Breast epithelium (tissue), 4 donors: ENCODE results near the gene MAOB. TPM values are rescaled to one million over a fixed set of nuclear protein-coding genes. Genes with fewer than 3 reads are reported as not detected.

ENCODE experiments used
- DNase-seq, 2 donors: peaks; one replicate each; pipeline ENCODE4 v3.0.0-alpha.2; 2019; ENCODE audit warnings: low spot score in 2 of 2
- H3K27ac ChIP-seq, 2 donors: fragments of 200-600 bp; sonication (generic) in 1 of 2; one replicate each; pipeline ENCODE4 v1.5.1; 2016 to 2019; ENCODE audit warnings: mild to moderate bottlenecking in 1 of 2
- H3K27me3 ChIP-seq, 2 donors: fragments of 200-600 bp; sonication (generic) in 1 of 2; one replicate each; pipeline versions ENCODE4 v1.5.1 to v1.6.0; 2017 to 2019; ENCODE audit warnings: control low read depth in 1 of 2, mild to moderate bottlenecking in 1 of 2
- H3K36me3 ChIP-seq: fragments of 200-600 bp; one replicate; pipeline ENCODE4 v1.5.1; 2019
- H3K4me1 ChIP-seq, 2 donors: fragments of 200-600 bp; sonication (generic); one replicate each; pipeline ENCODE4 v1.5.1; 2016 to 2019; ENCODE audit warnings: control low read depth in 1 of 2
- H3K4me3 ChIP-seq, 3 donors: fragments of 200-600 bp; sonication (generic); 1 replicate in 2 of 3; 2 replicates in 1 of 3; pipeline ENCODE4 v1.5.1; 2016 to 2019; ENCODE audit warnings: mild to moderate bottlenecking in 3 of 3, moderate library complexity in 2 of 3
- H3K9me3 ChIP-seq, 2 donors: fragments of 200-600 bp; sonication (generic) in 1 of 2; one replicate each; pipeline ENCODE4 v1.5.1; 2016 to 2019; ENCODE audit warnings: control low read depth in 1 of 2
- POLR2A ChIP-seq: fragments of 450-650 bp; IDR thresholded peaks from one replicate; pipeline ENCODE4 v1.6.1; 2016; ENCODE audit warnings: antibody characterized with exemption, mild to moderate bottlenecking, moderate library complexity
- POLR2AphosphoS5 ChIP-seq, 3 donors: sonication (generic); formaldehyde crosslinking; IDR thresholded peaks; one replicate each; pipeline ENCODE4 v1.6.1; 2017; ENCODE audit warnings: antibody characterized with exemption in 3 of 3
- intact Hi-C: fragments of 100-400 bp; cut with DNase I; formaldehyde crosslinking; loops from one replicate; pipeline ENCODE4 v1.15.1; 2023; ENCODE audit warnings: low total_unique reads
- total RNA-seq, 3 donors: library from RNA; depleted of rRNA; stranded (reverse); fragments of >200 nt; gene quantifications; one replicate each; pipeline ENCODE4 v1.1.0, GENCODE V29; 2016
- TF ChIP-seq, protein P1 (sequence below), 3 donors: fragments of 450-650 bp; IDR thresholded peaks; one replicate each; pipeline ENCODE4 v1.5.1; 2016 to 2017; ENCODE audit warnings: antibody characterized with exemption in 3 of 3, mild to moderate bottlenecking in 3 of 3, moderate library complexity in 3 of 3

MAOB gene
- total RNA-seq, 3 donors from 2014 or later: 42.0 to 46.0 (median 43.7) TPM

- DNase-seq: no peak
- H3K4me1 ChIP-seq: no peaks in the 10 kb centered on the region
- intact Hi-C loops: no loop called here
- H3K9me3 ChIP-seq: no peaks in the 10 kb centered on the region
- no peak overlapping the region for H3K27ac ChIP-seq
- H3K27me3 ChIP-seq: peaks cover 0 to 32% of the 10 kb centered on the region in 2 donors
- H3K4me3 ChIP-seq: no peak overlapping the region
- no peaks in the 10 kb centered on the region for H3K36me3 ChIP-seq
- TF ChIP-seq, protein P1, sequence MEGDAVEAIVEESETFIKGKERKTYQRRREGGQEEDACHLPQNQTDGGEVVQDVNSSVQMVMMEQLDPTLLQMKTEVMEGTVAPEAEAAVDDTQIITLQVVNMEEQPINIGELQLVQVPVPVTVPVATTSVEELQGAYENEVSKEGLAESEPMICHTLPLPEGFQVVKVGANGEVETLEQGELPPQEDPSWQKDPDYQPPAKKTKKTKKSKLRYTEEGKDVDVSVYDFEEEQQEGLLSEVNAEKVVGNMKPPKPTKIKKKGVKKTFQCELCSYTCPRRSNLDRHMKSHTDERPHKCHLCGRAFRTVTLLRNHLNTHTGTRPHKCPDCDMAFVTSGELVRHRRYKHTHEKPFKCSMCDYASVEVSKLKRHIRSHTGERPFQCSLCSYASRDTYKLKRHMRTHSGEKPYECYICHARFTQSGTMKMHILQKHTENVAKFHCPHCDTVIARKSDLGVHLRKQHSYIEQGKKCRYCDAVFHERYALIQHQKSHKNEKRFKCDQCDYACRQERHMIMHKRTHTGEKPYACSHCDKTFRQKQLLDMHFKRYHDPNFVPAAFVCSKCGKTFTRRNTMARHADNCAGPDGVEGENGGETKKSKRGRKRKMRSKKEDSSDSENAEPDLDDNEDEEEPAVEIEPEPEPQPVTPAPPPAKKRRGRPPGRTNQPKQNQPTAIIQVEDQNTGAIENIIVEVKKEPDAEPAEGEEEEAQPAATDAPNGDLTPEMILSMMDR (IDR thresholded peaks at IDR 0.05): no peak
- peak in 1 of 3 donors; percentile 30 for TF ChIP-seq POLR2AphosphoS5 (IDR thresholded peaks at IDR 0.05)
- TF ChIP-seq POLR2A: no peak
These were observed 60.2 kb downstream of the MAOB start for GRCh38 chrX:43822014-43822413.

- no peak for DNase-seq
These were observed 64.8 kb downstream of the MAOB start for GRCh38 chrX:43817444-43817843.

DNA sequence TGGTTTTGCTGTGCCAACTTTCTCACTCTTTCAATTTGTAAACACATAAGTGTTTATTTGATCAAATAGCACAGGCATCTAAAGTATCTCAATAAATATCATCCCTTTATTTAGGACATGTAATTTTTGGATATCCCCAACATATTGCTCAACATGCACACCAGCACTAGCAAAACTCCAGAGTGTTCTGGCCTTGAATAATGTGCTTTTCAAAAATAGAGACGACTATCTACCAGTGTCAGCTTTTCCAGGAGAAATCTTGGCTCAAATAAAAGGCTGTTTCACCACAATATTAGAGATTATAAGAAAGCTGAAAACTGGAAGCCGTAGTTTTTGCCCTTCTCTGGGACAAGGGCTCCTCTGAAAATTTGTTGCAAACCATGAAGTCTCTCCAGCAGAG, 67.0 kb downstream of the MAOB start:
- no peaks in the 10 kb centered on the region for H3K9me3 ChIP-seq
- DNase-seq: no peak
- H3K27ac ChIP-seq: no peak overlapping the region
- intact Hi-C loops: no loop called here
- TF ChIP-seq, protein P1 (IDR thresholded peaks at IDR 0.05): no peak
- TF ChIP-seq POLR2AphosphoS5 (IDR thresholded peaks at IDR 0.05): no peak
- no peak for TF ChIP-seq POLR2A
- H3K36me3 ChIP-seq: no peaks in the 10 kb centered on the region
- no peaks in the 10 kb centered on the region for H3K4me1 ChIP-seq
- peaks cover 0 to 34% of the 10 kb centered on the region in 2 donors for H3K27me3 ChIP-seq
- H3K4me3 ChIP-seq: no peak overlapping the region

More at GRCh38 chrX:43817444-43817843, 64.8 kb downstream of the MAOB start:
- Histone ChIP-seq H3K27me3 (peaks cover 0 to 35% of the 10 kb centered on the region in 2 donors), H3K4me1 (no peaks in the 10 kb centered on the region), H3K9me3 (no peaks in the 10 kb centered on the region), H3K4me3 (no peak overlapping the region), H3K27ac (no peak overlapping the region), H3K36me3 (no peaks in the 10 kb centered on the region)
- TF ChIP-seq POLR2A (no peak), POLR2AphosphoS5 (IDR thresholded peaks at IDR 0.05) (no peak)
- TF ChIP-seq, protein P1 (IDR thresholded peaks at IDR 0.05): no peak
- intact Hi-C loops: no loop called here

DNA sequence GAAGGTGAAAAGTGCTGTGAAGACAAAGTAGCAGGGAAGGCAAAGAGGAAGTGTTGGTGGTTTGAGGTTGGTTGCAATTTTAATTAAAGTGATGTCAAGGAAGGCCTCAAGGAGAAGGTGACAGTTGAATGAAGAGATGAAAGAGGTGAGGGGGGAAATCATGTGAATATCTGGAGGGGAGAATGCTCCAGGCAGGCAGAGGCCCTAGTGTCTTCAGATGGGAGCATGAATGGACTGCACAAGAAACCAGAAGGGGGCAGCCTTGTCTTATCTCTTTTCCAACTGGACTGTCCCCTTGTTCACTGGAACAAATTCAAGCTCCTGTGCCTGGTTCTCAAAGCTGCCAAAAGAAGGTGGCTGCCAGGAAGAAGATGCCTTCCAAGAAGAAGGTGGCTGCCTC, 68.4 kb downstream of the MAOB start:
- DNase-seq: no peak
- intact Hi-C loops: no loop called here
- TF ChIP-seq, protein P1 (IDR thresholded peaks at IDR 0.05): no peak
- no peak for TF ChIP-seq POLR2AphosphoS5 (IDR thresholded peaks at IDR 0.05)
- no peak for TF ChIP-seq POLR2A
- no peaks in the 10 kb centered on the region for H3K4me1 ChIP-seq
- H3K27ac ChIP-seq: no peak overlapping the region
- H3K9me3 ChIP-seq: no peaks in the 10 kb centered on the region
- H3K4me3 ChIP-seq: no peak overlapping the region
- H3K27me3 ChIP-seq: peaks cover 0 to 37% of the 10 kb centered on the region in 2 donors
- H3K36me3 ChIP-seq: no peaks in the 10 kb centered on the region

- H3K36me3 ChIP-seq: no peaks in the 10 kb centered on the region
- DNase-seq: no peak
- TF ChIP-seq POLR2AphosphoS5 (IDR thresholded peaks at IDR 0.05) (no peak), POLR2A (no peak)
- TF ChIP-seq, protein P1 (IDR thresholded peaks at IDR 0.05): no peak
- H3K9me3 ChIP-seq: no peaks in the 10 kb centered on the region
- intact Hi-C loops: no loop called here
- H3K27me3 ChIP-seq: peaks cover 0 to 40% of the 10 kb centered on the region in 2 donors
- no peak overlapping the region for H3K4me3 ChIP-seq
- no peaks in the 10 kb centered on the region for H3K4me1 ChIP-seq
- H3K27ac ChIP-seq: no peak overlapping the region
These were observed 68.9 kb downstream of the MAOB start for GRCh38 chrX:43813319-43813718.
